ENCODE results near the gene LRPPRC. TPM values are rescaled to one million over a fixed set of nuclear protein-coding genes. Genes with fewer than 3 reads are reported as not detected.

LRPPRC gene
- total RNA-seq, 2 donors from 2014 or later, result 39.2 to 75.6 TPM

- Histone ChIP-seq H3K4me1 (no peaks in the 10 kb centered on the region), H3K9me3 (no peaks in the 10 kb centered on the region), H3K27me3 (no peaks in the 10 kb centered on the region), H3K27ac (no peak overlapping the region), H3K4me3 (no peak overlapping the region), H3K36me3 (no peaks in the 10 kb centered on the region)
- DNase-seq (ENCODE audit: low spot score), result no peak
- no peak for TF ChIP-seq CTCF (IDR thresholded peaks at IDR 0.05)
Observed at GRCh38 chr2:44009136-44009735, 13.4 kb upstream of the LRPPRC start.

- no peaks in the 10 kb centered on the region for H3K27me3 ChIP-seq
- no peak for TF ChIP-seq CTCF (IDR thresholded peaks at IDR 0.05)
Observed at GRCh38 chr2:44005846-44006245, 10.1 kb upstream of the LRPPRC start.

GRCh38 chr2:44004735-44005602 is 9.2 kb upstream of the LRPPRC start:
- no peaks in the 10 kb centered on the region for H3K9me3 ChIP-seq
- H3K27ac ChIP-seq, result no peak overlapping the region
- no peak for DNase-seq (ENCODE audit: low spot score)
- no peaks in the 10 kb centered on the region for H3K27me3 ChIP-seq
- no peaks in the 10 kb centered on the region for H3K4me1 ChIP-seq
- no peaks in the 10 kb centered on the region for H3K36me3 ChIP-seq
- no peak overlapping the region for H3K4me3 ChIP-seq
- TF ChIP-seq CTCF (IDR thresholded peaks at IDR 0.05), result no peak

More at GRCh38 chr2:44005846-44006245, 10.1 kb upstream of the LRPPRC start:
- H3K4me3 ChIP-seq, result no peak overlapping the region
- H3K27ac ChIP-seq, result no peak overlapping the region
- DNase-seq (ENCODE audit: low spot score), result no peak
- no peaks in the 10 kb centered on the region for H3K9me3 ChIP-seq
- no peaks in the 10 kb centered on the region for H3K36me3 ChIP-seq
- no peaks in the 10 kb centered on the region for H3K4me1 ChIP-seq

- H3K9me3 ChIP-seq, result no peaks in the 10 kb centered on the region
- no peaks in the 10 kb centered on the region for H3K4me1 ChIP-seq
- no peaks in the 10 kb centered on the region for H3K36me3 ChIP-seq
- no peak for DNase-seq (ENCODE audit: low spot score)
- no peak overlapping the region for H3K4me3 ChIP-seq
- no peak for TF ChIP-seq CTCF (IDR thresholded peaks at IDR 0.05)
- no peaks in the 10 kb centered on the region for H3K27me3 ChIP-seq
- H3K27ac ChIP-seq, result no peak overlapping the region
Observed at GRCh38 chr2:44001716-44002115, 5.9 kb upstream of the LRPPRC start.

GRCh38 chr2:43998263-43998662 is 2.5 kb upstream of the LRPPRC start:
- H3K9me3 ChIP-seq, result no peaks in the 10 kb centered on the region
- no peak overlapping the region for H3K4me3 ChIP-seq
- DNase-seq (ENCODE audit: low spot score), result no peak
- H3K36me3 ChIP-seq, result no peaks in the 10 kb centered on the region
- no peaks in the 10 kb centered on the region for H3K27me3 ChIP-seq
- H3K4me1 ChIP-seq, result peaks cover 0 to 15% of the 10 kb centered on the region in 2 donors
- TF ChIP-seq CTCF (IDR thresholded peaks at IDR 0.05), result no peak
- H3K27ac ChIP-seq, result no peak overlapping the region
